ENCODE measurements around the gene TOP1.

DNA sequence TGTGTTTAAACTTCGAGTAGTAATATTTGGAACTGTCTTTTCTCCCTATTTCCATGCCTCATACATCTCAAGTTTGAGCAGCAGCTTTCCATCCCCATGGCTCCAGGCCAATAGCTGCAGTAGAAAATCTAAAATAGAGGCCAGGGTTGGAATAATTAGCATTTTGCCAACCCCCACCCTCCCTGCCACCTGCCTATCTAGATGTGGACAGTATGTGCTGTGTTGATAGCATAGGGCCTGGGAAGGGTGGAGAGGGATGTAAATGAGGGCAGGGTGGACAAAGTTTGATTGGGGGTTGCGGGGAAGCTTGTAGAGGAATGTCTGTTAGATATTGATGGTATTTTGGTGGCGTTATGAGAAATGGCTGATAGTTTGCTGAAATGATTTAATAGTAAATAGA lies 5.6 kb downstream of the TOP1 start:
- TF ChIP-seq, protein P1, sequence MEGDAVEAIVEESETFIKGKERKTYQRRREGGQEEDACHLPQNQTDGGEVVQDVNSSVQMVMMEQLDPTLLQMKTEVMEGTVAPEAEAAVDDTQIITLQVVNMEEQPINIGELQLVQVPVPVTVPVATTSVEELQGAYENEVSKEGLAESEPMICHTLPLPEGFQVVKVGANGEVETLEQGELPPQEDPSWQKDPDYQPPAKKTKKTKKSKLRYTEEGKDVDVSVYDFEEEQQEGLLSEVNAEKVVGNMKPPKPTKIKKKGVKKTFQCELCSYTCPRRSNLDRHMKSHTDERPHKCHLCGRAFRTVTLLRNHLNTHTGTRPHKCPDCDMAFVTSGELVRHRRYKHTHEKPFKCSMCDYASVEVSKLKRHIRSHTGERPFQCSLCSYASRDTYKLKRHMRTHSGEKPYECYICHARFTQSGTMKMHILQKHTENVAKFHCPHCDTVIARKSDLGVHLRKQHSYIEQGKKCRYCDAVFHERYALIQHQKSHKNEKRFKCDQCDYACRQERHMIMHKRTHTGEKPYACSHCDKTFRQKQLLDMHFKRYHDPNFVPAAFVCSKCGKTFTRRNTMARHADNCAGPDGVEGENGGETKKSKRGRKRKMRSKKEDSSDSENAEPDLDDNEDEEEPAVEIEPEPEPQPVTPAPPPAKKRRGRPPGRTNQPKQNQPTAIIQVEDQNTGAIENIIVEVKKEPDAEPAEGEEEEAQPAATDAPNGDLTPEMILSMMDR (IDR thresholded peaks at IDR 0.05) = no peak
- TF ChIP-seq POLR2A (IDR thresholded peaks at IDR 0.05) = no peak
